PC-9 (cell line): ENCODE data around the gene ATF6. TPM values are rescaled to one million over a fixed set of nuclear protein-coding genes. Genes with fewer than 3 reads are reported as not detected.

Experiments
- BruUV-seq: library from RNA; stranded (reverse); fragments of 400-500 nt; replicated peaks from 2 replicates; lab custom pipeline; 2021; lab: Mats Ljungman, UMichigan
- CTCF ChIA-PET: fragments of 300-600 bp; sonication (Branson Sonifier 250); formaldehyde crosslinking; loops from one replicate; lab custom pipeline; 2022; ENCODE audit warnings: antibody characterized with exemption; lab: Charles Lee
- POLR2A ChIA-PET: fragments of 300-600 bp; sonication (Branson Sonifier 250); formaldehyde crosslinking; loops from one replicate; lab custom pipeline; 2022; ENCODE audit warnings: antibody characterized with exemption; ENCODE audit not compliant: unreplicated experiment; lab: Charles Lee
- DNase-seq, 2 experiments: peaks; one replicate each; pipeline versions ENCODE4 v3.0.0 to v3.0.0-alpha.2; 2015 to 2022; ENCODE audit warnings: mixed read lengths in 1 of 2
- H2AFZ ChIP-seq: fragments of 200-600 bp; sonication (generic); 2 replicates; pipeline ENCODE4 v1.8.1; 2017; ENCODE audit warnings: antibody characterized with exemption
- H3F3A ChIP-seq: fragments of 200-600 bp; sonication (generic); 2 replicates; pipeline ENCODE4 v1.8.1; 2017; ENCODE audit warnings: antibody characterized with exemption, mild to moderate bottlenecking, low read depth; ENCODE audit not compliant: insufficient read depth
- H3K27ac ChIP-seq: fragments of 200-600 bp; sonication (generic); 2 replicates; pipeline ENCODE4 v1.6.1; 2016; ENCODE audit warnings: mixed run types
- H3K27me3 ChIP-seq: fragments of 200-600 bp; sonication (generic); 2 replicates; pipeline ENCODE4 v1.6.1; 2016; ENCODE audit warnings: low read depth, mixed run types; ENCODE audit not compliant: insufficient read depth
- H3K36me3 ChIP-seq: fragments of 200-600 bp; sonication (generic); 2 replicates; pipeline ENCODE4 v1.6.1; 2016; ENCODE audit warnings: low read depth, mixed run types
- H3K4me1 ChIP-seq: fragments of 200-600 bp; sonication (generic); replicated peaks from 2 replicates; pipeline ENCODE4 v1.6.1; 2016; ENCODE audit warnings: mixed run types; ENCODE audit not compliant: insufficient read depth
- H3K4me2 ChIP-seq: fragments of 200-600 bp; sonication (generic); 2 replicates; pipeline ENCODE4 v1.6.1; 2017; ENCODE audit warnings: mixed run types
- H3K4me3 ChIP-seq: fragments of 200-600 bp; sonication (generic); 2 replicates; pipeline ENCODE4 v1.6.1; 2016; ENCODE audit warnings: mixed run types
- H3K79me2 ChIP-seq: fragments of 200-600 bp; sonication (generic); 2 replicates; pipeline ENCODE4 v1.6.1; 2017; ENCODE audit warnings: low read depth, mixed run types
- H3K9me2 ChIP-seq: fragments of 200-600 bp; sonication (generic); 2 replicates; pipeline ENCODE4 v1.8.1; 2017; ENCODE audit warnings: mild to moderate bottlenecking; ENCODE audit not compliant: insufficient read depth
- H3K9me3 ChIP-seq: fragments of 200-600 bp; sonication (generic); 2 replicates; pipeline ENCODE4 v1.8.1; 2016; ENCODE audit warnings: low read depth; ENCODE audit not compliant: insufficient read depth
- H4K20me1 ChIP-seq: fragments of 200-600 bp; sonication (generic); 2 replicates; pipeline ENCODE4 v1.8.1; 2017; ENCODE audit not compliant: insufficient read depth
- EZH2 ChIP-seq: fragments of 200-600 bp; sonication (generic); IDR thresholded peaks from 2 replicates; pipeline ENCODE4 v1.8.0; 2017; ENCODE audit warnings: antibody characterized with exemption, low read depth
- intact Hi-C: fragments of 100-400 bp; cut with micrococcal nuclease; formaldehyde crosslinking; loops from one replicate; pipeline ENCODE4 v1.10.0; 2022; ENCODE audit not compliant: unreplicated experiment
- total RNA-seq: library from RNA; stranded (reverse); gene quantifications from 2 replicates; pipeline ENCODE4 v1.2.3, GENCODE V29; 2021
- TF ChIP-seq, protein P1 (sequence below): fragments of 200-600 bp; sonication (generic); conservative IDR thresholded peaks from 2 replicates; pipeline ENCODE4 v1.6.1; 2017; ENCODE audit warnings: mixed run types, antibody characterized with exemption, mild to moderate bottlenecking, moderate library complexity

The ATF6 gene
- total RNA-seq, 1 experiment from 2014 or later: 19.5 TPM

DNA sequence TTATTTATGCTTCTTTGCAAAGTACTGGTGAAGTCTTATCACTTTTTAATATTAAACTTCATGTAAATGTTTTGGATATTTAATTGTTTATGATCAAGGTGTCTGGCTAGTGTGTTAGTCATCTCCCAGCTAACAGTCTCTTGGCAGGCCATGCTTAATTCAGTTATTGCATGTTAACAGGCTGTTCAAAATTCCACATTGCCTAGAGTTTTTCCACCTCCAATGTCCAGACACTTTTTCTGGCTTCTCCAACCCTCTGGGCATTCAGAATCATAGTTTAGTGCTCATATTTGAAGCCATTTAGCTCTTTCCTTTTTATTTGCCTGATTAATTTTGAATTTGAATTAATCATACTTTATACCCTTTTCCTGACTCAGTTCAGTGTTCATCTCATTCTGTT, 188.3 kb downstream of the ATF6 start:
- no peak overlapping the region for H3K4me2 ChIP-seq
- DNase-seq: no peak
- H3K27me3 ChIP-seq: no peaks in the 10 kb centered on the region
- H3K4me1 ChIP-seq: no peaks in the 10 kb centered on the region
- no peaks in the 10 kb centered on the region for H3K79me2 ChIP-seq
- TF ChIP-seq, protein P1, sequence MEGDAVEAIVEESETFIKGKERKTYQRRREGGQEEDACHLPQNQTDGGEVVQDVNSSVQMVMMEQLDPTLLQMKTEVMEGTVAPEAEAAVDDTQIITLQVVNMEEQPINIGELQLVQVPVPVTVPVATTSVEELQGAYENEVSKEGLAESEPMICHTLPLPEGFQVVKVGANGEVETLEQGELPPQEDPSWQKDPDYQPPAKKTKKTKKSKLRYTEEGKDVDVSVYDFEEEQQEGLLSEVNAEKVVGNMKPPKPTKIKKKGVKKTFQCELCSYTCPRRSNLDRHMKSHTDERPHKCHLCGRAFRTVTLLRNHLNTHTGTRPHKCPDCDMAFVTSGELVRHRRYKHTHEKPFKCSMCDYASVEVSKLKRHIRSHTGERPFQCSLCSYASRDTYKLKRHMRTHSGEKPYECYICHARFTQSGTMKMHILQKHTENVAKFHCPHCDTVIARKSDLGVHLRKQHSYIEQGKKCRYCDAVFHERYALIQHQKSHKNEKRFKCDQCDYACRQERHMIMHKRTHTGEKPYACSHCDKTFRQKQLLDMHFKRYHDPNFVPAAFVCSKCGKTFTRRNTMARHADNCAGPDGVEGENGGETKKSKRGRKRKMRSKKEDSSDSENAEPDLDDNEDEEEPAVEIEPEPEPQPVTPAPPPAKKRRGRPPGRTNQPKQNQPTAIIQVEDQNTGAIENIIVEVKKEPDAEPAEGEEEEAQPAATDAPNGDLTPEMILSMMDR: no peak
- no peak for TF ChIP-seq EZH2
- no peaks in the 10 kb centered on the region for H3K9me2 ChIP-seq
- no peaks in the 10 kb centered on the region for H3K9me3 ChIP-seq
- H2AFZ ChIP-seq: no peak overlapping the region
- no TSS peak for BruUV-seq
- H4K20me1 ChIP-seq: no peaks in the 10 kb centered on the region
- H3K4me3 ChIP-seq: no peak overlapping the region
- CTCF ChIA-PET: interaction anchor here (0.6 kb wide), 1 partner anchor 83 kb away, joined by 3 read pairs; no protein-coding TSS in a partner anchor
- intact Hi-C loops: no loop called here
- POLR2A ChIA-PET: no interaction called here
- no peaks in the 10 kb centered on the region for H3F3A ChIP-seq
- H3K36me3 ChIP-seq: peaks cover 11% of the 10 kb centered on the region; the same call in 1 of the 2 replicates
- H3K27ac ChIP-seq: no peak overlapping the region

DNA sequence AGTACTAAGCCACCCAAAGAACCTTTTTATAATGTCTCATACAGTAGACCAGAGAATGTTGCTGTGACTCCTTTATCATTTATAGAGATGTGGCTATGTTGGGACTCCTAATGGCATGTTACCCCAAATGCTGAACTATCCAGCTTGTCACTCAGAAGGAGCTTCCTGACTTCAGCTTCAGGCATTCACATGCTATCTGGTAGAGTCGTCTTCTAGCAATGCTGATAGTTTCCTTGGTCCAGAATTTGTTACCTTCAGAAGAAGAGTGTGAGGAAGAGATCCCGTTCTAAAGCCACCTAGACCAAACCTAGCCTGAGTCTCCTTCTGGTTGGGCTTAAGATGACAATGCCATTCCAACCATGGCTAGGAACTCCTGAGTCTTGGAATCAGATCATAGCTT, 189.5 kb downstream of the ATF6 start:
- H3K9me2 ChIP-seq: no peaks in the 10 kb centered on the region
- no peaks in the 10 kb centered on the region for H3F3A ChIP-seq
- H3K4me3 ChIP-seq: no peak overlapping the region
- no peak overlapping the region for H2AFZ ChIP-seq
- H3K36me3 ChIP-seq: peaks cover 11% of the 10 kb centered on the region; the same call in 1 of the 2 replicates
- no peak overlapping the region for H3K27ac ChIP-seq
- ChIA-PET POLR2A (no interaction called here), CTCF (interaction anchor here (0.7 kb wide), 1 partner anchor 11 kb away, joined by 3 read pairs; no protein-coding TSS in a partner anchor)
- H3K79me2 ChIP-seq: no peaks in the 10 kb centered on the region
- intact Hi-C loops: no loop called here
- H3K9me3 ChIP-seq: no peaks in the 10 kb centered on the region
- BruUV-seq: no TSS peak
- no peaks in the 10 kb centered on the region for H4K20me1 ChIP-seq
- no peak overlapping the region for H3K4me2 ChIP-seq
- no peaks in the 10 kb centered on the region for H3K4me1 ChIP-seq
- no peak for DNase-seq
- TF ChIP-seq EZH2: no peak
- TF ChIP-seq, protein P1: no peak
- H3K27me3 ChIP-seq: no peaks in the 10 kb centered on the region

DNA sequence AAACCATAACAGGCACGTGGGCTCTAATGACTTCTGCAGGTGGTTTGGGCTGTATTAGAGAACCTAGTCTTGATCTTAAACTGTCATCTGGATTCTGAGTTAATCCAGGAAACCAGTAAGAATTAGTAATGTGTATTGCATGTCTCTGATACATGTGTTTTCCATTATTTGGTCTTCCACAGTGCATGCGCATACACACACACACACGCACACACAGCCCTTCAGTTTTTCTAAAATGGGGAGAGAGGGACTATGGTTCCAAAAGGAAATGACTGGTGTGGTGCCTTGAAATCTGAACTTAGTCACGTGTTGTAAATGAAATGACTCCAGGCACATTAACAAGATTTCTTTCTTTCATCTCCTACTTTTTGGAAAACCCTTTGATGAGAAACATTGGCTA, 190.0 kb downstream of the ATF6 start:
- CTCF ChIA-PET: interaction anchor here (0.7 kb wide), 1 partner anchor 11 kb away, joined by 3 read pairs; no protein-coding TSS in a partner anchor
- Histone ChIP-seq H3K9me3 (no peaks in the 10 kb centered on the region), H3K79me2 (no peaks in the 10 kb centered on the region), H3K4me1 (no peaks in the 10 kb centered on the region), H4K20me1 (no peaks in the 10 kb centered on the region), H2AFZ (no peak overlapping the region), H3K27ac (no peak overlapping the region), H3K27me3 (no peaks in the 10 kb centered on the region), H3K9me2 (no peaks in the 10 kb centered on the region), H3K36me3 (peaks cover 11% of the 10 kb centered on the region; the same call in 1 of the 2 replicates), H3F3A (no peaks in the 10 kb centered on the region), H3K4me2 (no peak overlapping the region), H3K4me3 (no peak overlapping the region)
- TF ChIP-seq, protein P1: no peak
- DNase-seq: no peak
- intact Hi-C loops: no loop called here
- POLR2A ChIA-PET: no interaction called here
- no TSS peak for BruUV-seq
